K562 (cell line): ENCODE measurements around the gene SIM1.

Experiments used
- HDGF ChIP-seq: fragments of 450-650 bp; IDR thresholded peaks from 2 replicates; pipeline ENCODE4 v1.6.1; 2016
- PHF20 ChIP-seq: fragments of 450-650 bp; IDR thresholded peaks from 2 replicates; pipeline ENCODE4 v1.6.1; 2018; ENCODE audit not compliant: partially characterized antibody
- RAD21 ChIP-seq, 2 experiments: fragments of 250-450 bp in 1 of 2; fragments of 450-650 bp in 1 of 2; sonication (Bioruptor Pico) in 1 of 2; formaldehyde crosslinking in 1 of 2; IDR thresholded peaks in 1 of 2; conservative IDR thresholded peaks in 1 of 2; 2 replicates each; pipeline versions ENCODE4 v1.4.0 to v1.8.0; 2020 to 2022; ENCODE audit warnings: mild to moderate bottlenecking in 2 of 2, moderate library complexity in 1 of 2
- SMC3 ChIP-seq: conservative IDR thresholded peaks from 2 replicates; pipeline ENCODE4 v1.6.1; 2011; ENCODE audit warnings: low read depth, low read length, improper control_type of control experiment; ENCODE audit not compliant: insufficient read depth
- SP1 ChIP-seq: sonication (generic); formaldehyde crosslinking; IDR thresholded peaks from 2 replicates; pipeline ENCODE4 v1.8.1; 2022; ENCODE audit warnings: mild to moderate bottlenecking, missing genetic modification reagents
- ZBTB49 ChIP-seq: sonication (generic); formaldehyde crosslinking; IDR thresholded peaks from 2 replicates; pipeline ENCODE4 v1.8.0; 2022; ENCODE audit warnings: missing genetic modification reagents, mild to moderate bottlenecking, borderline replicate concordance
- ZFP36 ChIP-seq: fragments of 150-350 bp; IDR thresholded peaks from 2 replicates; pipeline ENCODE4 v1.6.1; 2018; ENCODE audit warnings: low read length, low read depth; ENCODE audit not compliant: partially characterized antibody
- ZNF324 ChIP-seq: fragments of 250-450 bp; sonication (Bioruptor Pico); IDR thresholded peaks from 2 replicates; pipeline ENCODE4 v1.4.0; 2020; ENCODE audit warnings: mild to moderate bottlenecking
- ZNF592 ChIP-seq: fragments of 450-650 bp; IDR thresholded peaks from 2 replicates; pipeline ENCODE4 v1.6.1; 2017; ENCODE audit warnings: antibody characterized with exemption, mild to moderate bottlenecking
- TF ChIP-seq, protein P1 (sequence below): sonication (generic); formaldehyde crosslinking; IDR thresholded peaks from 2 replicates; pipeline ENCODE4 v1.9.0; 2022; ENCODE audit warnings: mild to moderate bottlenecking, missing genetic modification reagents
- TF ChIP-seq, protein P2 (sequence below), 3 experiments: IDR thresholded peaks in 2 of 3; conservative IDR thresholded peaks in 1 of 3; 2 replicates each; pipeline ENCODE4 v1.5.1; 2011 to 2012; ENCODE audit warnings: low read length in 3 of 3, mild to moderate bottlenecking in 3 of 3, control low read depth in 2 of 3, improper control_type of control experiment in 1 of 3, inconsistent platforms in 1 of 3, low read depth in 1 of 3, mixed read lengths in 1 of 3, moderate library complexity in 1 of 3; ENCODE audit not compliant: insufficient read depth in 2 of 3
- TF ChIP-seq, protein P3 (sequence below), 2 experiments: fragments of 150-350 bp in 1 of 2; IDR thresholded peaks; 2 replicates each; pipeline ENCODE4 v1.6.1; 2012 to 2016; ENCODE audit warnings: low read depth in 2 of 2, low read length in 2 of 2, mild to moderate bottlenecking in 1 of 2, moderate library complexity in 1 of 2

DNA sequence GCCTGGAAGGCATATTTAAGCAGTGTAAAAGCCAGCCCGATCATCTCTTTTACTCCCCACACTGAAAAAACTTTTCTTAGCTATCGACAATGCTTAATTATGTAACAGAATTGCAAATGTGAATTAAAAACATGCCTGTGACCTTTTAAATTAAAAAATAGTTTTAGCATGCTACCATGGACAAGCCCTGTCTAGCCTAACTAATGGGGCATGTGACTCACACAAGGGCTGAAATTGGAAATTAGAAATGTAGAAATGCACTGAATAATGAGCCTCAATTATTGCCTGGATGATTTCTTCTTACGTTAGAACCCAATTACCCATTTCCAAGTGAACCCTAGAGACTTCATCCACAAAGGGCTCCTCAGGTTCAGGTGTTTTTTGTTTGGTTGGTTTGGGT, 82.7 kb downstream of the SIM1 start:
- no peak for TF ChIP-seq SP1
- TF ChIP-seq, protein P1, sequence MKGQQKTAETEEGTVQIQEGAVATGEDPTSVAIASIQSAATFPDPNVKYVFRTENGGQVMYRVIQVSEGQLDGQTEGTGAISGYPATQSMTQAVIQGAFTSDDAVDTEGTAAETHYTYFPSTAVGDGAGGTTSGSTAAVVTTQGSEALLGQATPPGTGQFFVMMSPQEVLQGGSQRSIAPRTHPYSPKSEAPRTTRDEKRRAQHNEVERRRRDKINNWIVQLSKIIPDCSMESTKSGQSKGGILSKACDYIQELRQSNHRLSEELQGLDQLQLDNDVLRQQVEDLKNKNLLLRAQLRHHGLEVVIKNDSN, result no peak
- TF ChIP-seq, protein P2, sequence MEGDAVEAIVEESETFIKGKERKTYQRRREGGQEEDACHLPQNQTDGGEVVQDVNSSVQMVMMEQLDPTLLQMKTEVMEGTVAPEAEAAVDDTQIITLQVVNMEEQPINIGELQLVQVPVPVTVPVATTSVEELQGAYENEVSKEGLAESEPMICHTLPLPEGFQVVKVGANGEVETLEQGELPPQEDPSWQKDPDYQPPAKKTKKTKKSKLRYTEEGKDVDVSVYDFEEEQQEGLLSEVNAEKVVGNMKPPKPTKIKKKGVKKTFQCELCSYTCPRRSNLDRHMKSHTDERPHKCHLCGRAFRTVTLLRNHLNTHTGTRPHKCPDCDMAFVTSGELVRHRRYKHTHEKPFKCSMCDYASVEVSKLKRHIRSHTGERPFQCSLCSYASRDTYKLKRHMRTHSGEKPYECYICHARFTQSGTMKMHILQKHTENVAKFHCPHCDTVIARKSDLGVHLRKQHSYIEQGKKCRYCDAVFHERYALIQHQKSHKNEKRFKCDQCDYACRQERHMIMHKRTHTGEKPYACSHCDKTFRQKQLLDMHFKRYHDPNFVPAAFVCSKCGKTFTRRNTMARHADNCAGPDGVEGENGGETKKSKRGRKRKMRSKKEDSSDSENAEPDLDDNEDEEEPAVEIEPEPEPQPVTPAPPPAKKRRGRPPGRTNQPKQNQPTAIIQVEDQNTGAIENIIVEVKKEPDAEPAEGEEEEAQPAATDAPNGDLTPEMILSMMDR (IDR thresholded peaks at IDR 0.05 in 2 of 3, conservative IDR thresholded peaks at IDR 0.05 in 1 of 3; ENCODE audit: insufficient read depth in 2 of 3, low read depth in 1 of 3, low read length in 3 of 3), result no peak
- TF ChIP-seq HDGF, result no peak
- no peak for TF ChIP-seq ZBTB49 (CRISPR knock-in tag)
- no peak for TF ChIP-seq ZNF324 (CRISPR knock-in tag)
- TF ChIP-seq, protein P3, sequence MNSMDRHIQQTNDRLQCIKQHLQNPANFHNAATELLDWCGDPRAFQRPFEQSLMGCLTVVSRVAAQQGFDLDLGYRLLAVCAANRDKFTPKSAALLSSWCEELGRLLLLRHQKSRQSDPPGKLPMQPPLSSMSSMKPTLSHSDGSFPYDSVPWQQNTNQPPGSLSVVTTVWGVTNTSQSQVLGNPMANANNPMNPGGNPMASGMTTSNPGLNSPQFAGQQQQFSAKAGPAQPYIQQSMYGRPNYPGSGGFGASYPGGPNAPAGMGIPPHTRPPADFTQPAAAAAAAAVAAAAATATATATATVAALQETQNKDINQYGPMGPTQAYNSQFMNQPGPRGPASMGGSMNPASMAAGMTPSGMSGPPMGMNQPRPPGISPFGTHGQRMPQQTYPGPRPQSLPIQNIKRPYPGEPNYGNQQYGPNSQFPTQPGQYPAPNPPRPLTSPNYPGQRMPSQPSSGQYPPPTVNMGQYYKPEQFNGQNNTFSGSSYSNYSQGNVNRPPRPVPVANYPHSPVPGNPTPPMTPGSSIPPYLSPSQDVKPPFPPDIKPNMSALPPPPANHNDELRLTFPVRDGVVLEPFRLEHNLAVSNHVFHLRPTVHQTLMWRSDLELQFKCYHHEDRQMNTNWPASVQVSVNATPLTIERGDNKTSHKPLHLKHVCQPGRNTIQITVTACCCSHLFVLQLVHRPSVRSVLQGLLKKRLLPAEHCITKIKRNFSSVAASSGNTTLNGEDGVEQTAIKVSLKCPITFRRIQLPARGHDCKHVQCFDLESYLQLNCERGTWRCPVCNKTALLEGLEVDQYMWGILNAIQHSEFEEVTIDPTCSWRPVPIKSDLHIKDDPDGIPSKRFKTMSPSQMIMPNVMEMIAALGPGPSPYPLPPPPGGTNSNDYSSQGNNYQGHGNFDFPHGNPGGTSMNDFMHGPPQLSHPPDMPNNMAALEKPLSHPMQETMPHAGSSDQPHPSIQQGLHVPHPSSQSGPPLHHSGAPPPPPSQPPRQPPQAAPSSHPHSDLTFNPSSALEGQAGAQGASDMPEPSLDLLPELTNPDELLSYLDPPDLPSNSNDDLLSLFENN (IDR thresholded peaks at IDR 0.05; ENCODE audit: low read depth in 2 of 2, low read length in 2 of 2), result no peak
- TF ChIP-seq ZNF592, result no peak
- TF ChIP-seq SMC3, result no peak
- no peak for TF ChIP-seq PHF20
- no peak for TF ChIP-seq RAD21 (CRISPR knock-in tag; conservative IDR thresholded peaks at IDR 0.05 in 1 of 2, IDR thresholded peaks at IDR 0.05 in 1 of 2)
- no peak for TF ChIP-seq ZFP36
